ENCODE measurements around the gene RUFY3. TPM values are rescaled to one million over a fixed set of nuclear protein-coding genes. Genes with fewer than 3 reads are reported as not detected.

RUFY3 gene
- total RNA-seq, 2 donors from 2014 or later = 75.1 to 91.2 TPM

DNA sequence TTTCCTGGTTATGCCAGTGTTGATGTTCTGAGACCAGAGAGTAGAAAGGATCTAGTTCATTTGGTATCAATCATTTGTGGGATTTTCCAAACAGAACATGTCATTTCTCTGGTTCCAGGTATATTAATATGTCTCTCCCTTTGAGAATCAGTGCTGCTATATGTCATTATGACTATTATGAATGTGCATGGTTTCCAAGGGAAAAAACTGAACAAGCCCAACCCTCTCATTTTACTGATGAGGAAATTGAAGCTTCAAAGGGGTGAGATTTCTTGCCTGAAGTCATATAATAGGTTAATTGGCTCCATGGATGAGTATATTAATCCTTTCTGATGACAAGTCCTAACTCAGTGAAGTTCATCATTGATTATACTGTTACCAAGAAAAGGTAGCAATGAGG, 31.9 kb downstream of the RUFY3 start:
- Histone ChIP-seq H3K4me3 (ENCODE audit: low read length) (no peak overlapping the region), H3K27me3 (ENCODE audit: control insufficient read depth, insufficient read depth, low read length, poor library complexity, severe bottlenecking) (no peaks in the 10 kb centered on the region)

DNA sequence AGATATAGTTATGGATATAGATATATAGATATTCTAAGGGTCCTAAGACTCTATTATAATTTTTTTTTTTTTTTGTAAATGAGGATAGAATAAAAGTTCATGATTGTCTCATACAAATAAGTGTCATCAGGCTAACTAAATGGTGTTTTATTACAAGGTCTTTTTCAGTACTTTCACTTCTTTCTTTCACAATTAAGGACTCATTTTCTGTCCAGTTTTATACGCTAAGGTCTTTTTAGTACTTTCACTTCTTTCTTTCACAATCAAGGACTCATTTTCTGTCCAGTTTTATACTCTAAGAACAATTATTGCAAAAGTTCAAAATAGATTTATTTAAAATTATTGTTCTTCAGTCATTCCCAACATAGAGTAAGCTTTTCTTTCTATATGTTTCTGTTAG, 32.7 kb downstream of the RUFY3 start:
- Histone ChIP-seq H3K9ac (ENCODE audit: extremely low read depth, low read length, poor library complexity, severe bottlenecking) (no peak overlapping the region), H3K36me3 (ENCODE audit: control insufficient read depth, insufficient read depth, low read length) (no peaks in the 10 kb centered on the region), H3K27me3 (ENCODE audit: control insufficient read depth, insufficient read depth, low read length, poor library complexity, severe bottlenecking) (no peaks in the 10 kb centered on the region), H3K4me1 (ENCODE audit: control insufficient read depth, insufficient read depth, low read length) (no peaks in the 10 kb centered on the region), H3K9me3 (ENCODE audit: control insufficient read depth, low read length) (peaks cover 3% of the 10 kb centered on the region), H3K4me3 (ENCODE audit: low read length) (no peak overlapping the region), H3K27ac (ENCODE audit: low read depth, low read length) (no peak overlapping the region)
- Mint-ChIP-seq H3K27me3 (ENCODE audit: insufficient read depth) (no peaks in the 10 kb centered on the region), H3K27ac (no peak overlapping the region), H3K36me3 (ENCODE audit: low read depth) (no peaks in the 10 kb centered on the region), H3K4me1 (no peaks in the 10 kb centered on the region), H3K9me3 (peaks cover 3% of the 10 kb centered on the region), H3K4me3 (no peak overlapping the region)
- no peak for DNase-seq
- WGBS, 2 experiments (ENCODE audit: insufficient coverage in 1 of 2, insufficient read length in 1 of 2) = 97 to 100% methylated on average over 1 of the region's 1 CpG
- TF ChIP-seq, protein P1, sequence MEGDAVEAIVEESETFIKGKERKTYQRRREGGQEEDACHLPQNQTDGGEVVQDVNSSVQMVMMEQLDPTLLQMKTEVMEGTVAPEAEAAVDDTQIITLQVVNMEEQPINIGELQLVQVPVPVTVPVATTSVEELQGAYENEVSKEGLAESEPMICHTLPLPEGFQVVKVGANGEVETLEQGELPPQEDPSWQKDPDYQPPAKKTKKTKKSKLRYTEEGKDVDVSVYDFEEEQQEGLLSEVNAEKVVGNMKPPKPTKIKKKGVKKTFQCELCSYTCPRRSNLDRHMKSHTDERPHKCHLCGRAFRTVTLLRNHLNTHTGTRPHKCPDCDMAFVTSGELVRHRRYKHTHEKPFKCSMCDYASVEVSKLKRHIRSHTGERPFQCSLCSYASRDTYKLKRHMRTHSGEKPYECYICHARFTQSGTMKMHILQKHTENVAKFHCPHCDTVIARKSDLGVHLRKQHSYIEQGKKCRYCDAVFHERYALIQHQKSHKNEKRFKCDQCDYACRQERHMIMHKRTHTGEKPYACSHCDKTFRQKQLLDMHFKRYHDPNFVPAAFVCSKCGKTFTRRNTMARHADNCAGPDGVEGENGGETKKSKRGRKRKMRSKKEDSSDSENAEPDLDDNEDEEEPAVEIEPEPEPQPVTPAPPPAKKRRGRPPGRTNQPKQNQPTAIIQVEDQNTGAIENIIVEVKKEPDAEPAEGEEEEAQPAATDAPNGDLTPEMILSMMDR (conservative IDR thresholded peaks at IDR 0.05) = no peak

More for the DNA sequence above, 31.9 kb downstream of the RUFY3 start:
- Mint-ChIP-seq H3K4me1 (no peaks in the 10 kb centered on the region), H3K27me3 (ENCODE audit: insufficient read depth) (no peaks in the 10 kb centered on the region), H3K36me3 (ENCODE audit: low read depth) (no peaks in the 10 kb centered on the region), H3K4me3 (no peak overlapping the region), H3K27ac (no peak overlapping the region), H3K9me3 (peaks cover 3% of the 10 kb centered on the region)
- DNase-seq = no peak
- Histone ChIP-seq H3K36me3 (ENCODE audit: control insufficient read depth, insufficient read depth, low read length) (no peaks in the 10 kb centered on the region), H3K4me1 (ENCODE audit: control insufficient read depth, insufficient read depth, low read length) (no peaks in the 10 kb centered on the region), H3K9me3 (ENCODE audit: control insufficient read depth, low read length) (peaks cover 3% of the 10 kb centered on the region), H3K9ac (ENCODE audit: extremely low read depth, low read length, poor library complexity, severe bottlenecking) (no peak overlapping the region), H3K27ac (ENCODE audit: low read depth, low read length) (no peak overlapping the region)
- TF ChIP-seq, protein P1 (conservative IDR thresholded peaks at IDR 0.05) = no peak

DNA sequence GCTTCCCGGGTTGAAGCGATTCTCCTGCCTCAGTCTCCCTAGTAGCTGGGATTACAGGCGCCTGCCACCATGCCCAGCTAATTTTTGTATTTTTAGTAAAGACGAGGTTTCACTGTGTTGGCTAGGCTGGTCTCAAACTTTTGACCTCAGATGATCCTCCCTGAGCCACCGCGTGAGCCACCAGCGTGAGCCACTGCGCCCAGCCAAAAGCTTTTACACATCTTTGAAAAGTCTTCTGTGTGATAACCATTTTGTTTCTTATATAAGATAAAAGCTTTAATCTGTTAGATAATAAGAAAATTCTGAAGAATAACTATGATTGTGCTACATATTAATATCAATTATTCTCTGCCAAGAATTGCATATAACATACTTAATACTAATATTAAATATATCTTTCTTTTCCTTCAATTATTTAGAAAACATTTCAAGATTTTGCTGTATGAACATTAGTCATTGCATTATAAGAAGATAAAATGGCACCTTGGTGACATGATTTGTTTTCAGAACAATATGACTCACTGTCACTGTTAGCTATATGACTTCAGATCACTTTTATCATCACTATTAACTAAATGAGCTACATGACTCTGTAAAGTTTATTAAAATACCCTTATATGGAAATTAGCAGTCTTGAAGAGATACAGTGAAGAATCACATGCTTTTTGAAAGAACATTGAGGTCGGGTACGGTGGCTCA, 33.4 kb downstream of the RUFY3 start:
- H3K27me3 Mint-ChIP-seq (ENCODE audit: insufficient read depth) = no peaks in the 10 kb centered on the region
- Histone ChIP-seq H3K9me3 (ENCODE audit: control insufficient read depth, low read length) (peaks cover 3% of the 10 kb centered on the region), H3K27ac (ENCODE audit: low read depth, low read length) (no peak overlapping the region), H3K36me3 (ENCODE audit: control insufficient read depth, insufficient read depth, low read length) (no peaks in the 10 kb centered on the region), H3K4me3 (ENCODE audit: low read length) (no peak overlapping the region), H3K9ac (ENCODE audit: extremely low read depth, low read length, poor library complexity, severe bottlenecking) (no peak overlapping the region), H3K27me3 (ENCODE audit: control insufficient read depth, insufficient read depth, low read length, poor library complexity, severe bottlenecking) (no peaks in the 10 kb centered on the region), H3K4me1 (ENCODE audit: control insufficient read depth, insufficient read depth, low read length) (no peaks in the 10 kb centered on the region)
- no peaks in the 10 kb centered on the region for H3K36me3 Mint-ChIP-seq (ENCODE audit: low read depth)
- H3K27ac Mint-ChIP-seq = no peak overlapping the region
- TF ChIP-seq, protein P1 (conservative IDR thresholded peaks at IDR 0.05) = no peak
- WGBS, 2 experiments (ENCODE audit: insufficient coverage in 1 of 2, insufficient read length in 1 of 2) = 96% methylated on average over 5 to 10 of the region's 10 CpGs
- H3K4me1 Mint-ChIP-seq = no peaks in the 10 kb centered on the region
- no peak overlapping the region for H3K4me3 Mint-ChIP-seq
- peaks cover 3% of the 10 kb centered on the region for H3K9me3 Mint-ChIP-seq
- DNase-seq = no peak
